Neuronal stem cell (in vitro differentiated cells): ENCODE data around the gene OXCT1.

ENCODE experiments used
- DNase-seq: peaks from one replicate; pipeline ENCODE4 v3.0.0-alpha.2; 2013; ENCODE audit warnings: low spot score
- H2AFZ ChIP-seq: one replicate; pipeline ENCODE4 v1.6.1; 2013; ENCODE audit warnings: mild to moderate bottlenecking, low read length, inconsistent platforms
- H2AK5ac ChIP-seq: 2 replicates; pipeline ENCODE4 v1.6.1; 2013; ENCODE audit warnings: low read depth, mild to moderate bottlenecking, inconsistent platforms, low read length, moderate library complexity, mixed read lengths
- H2BK120ac ChIP-seq: 2 replicates; pipeline ENCODE4 v1.6.1; 2013; ENCODE audit warnings: low read depth, mild to moderate bottlenecking, inconsistent platforms, low read length, moderate library complexity, mixed read lengths
- H2BK12ac ChIP-seq: one replicate; pipeline ENCODE4 v1.6.1; 2013; ENCODE audit warnings: low read length, inconsistent platforms
- H2BK15ac ChIP-seq: 2 replicates; pipeline ENCODE4 v1.6.1; 2013; ENCODE audit warnings: mild to moderate bottlenecking, low read length, inconsistent platforms, mixed read lengths
- H2BK5ac ChIP-seq: one replicate; pipeline ENCODE4 v1.6.1; 2013; ENCODE audit warnings: inconsistent platforms, mild to moderate bottlenecking, low read length, moderate library complexity
- H3K14ac ChIP-seq: one replicate; pipeline ENCODE4 v1.6.1; 2013; ENCODE audit warnings: low read length, inconsistent platforms
- H3K18ac ChIP-seq: 2 replicates; pipeline ENCODE4 v1.6.1; 2013; ENCODE audit warnings: low read length, inconsistent platforms
- H3K23ac ChIP-seq: 2 replicates; pipeline ENCODE4 v1.6.1; 2013; ENCODE audit warnings: low read depth, mild to moderate bottlenecking, mixed read lengths, low read length, inconsistent platforms; ENCODE audit not compliant: poor library complexity
- H3K27ac ChIP-seq: replicated peaks from 3 replicates; pipeline ENCODE4 v1.5.1; 2013; ENCODE audit warnings: low read length, inconsistent platforms
- H3K27me3 ChIP-seq, 3 experiments: 2 replicates each; pipeline ENCODE4 v1.6.1; 2013; ENCODE audit warnings: low read length in 3 of 3, mild to moderate bottlenecking in 2 of 3, inconsistent platforms in 1 of 3, low read depth in 1 of 3, mixed read lengths in 1 of 3, moderate library complexity in 1 of 3; ENCODE audit not compliant: control insufficient read depth in 3 of 3, insufficient read depth in 3 of 3
- H3K36me3 ChIP-seq, 2 donors: replicated peaks in 1 of 2; 2 replicates each; pipeline ENCODE4 v1.6.1; 2013; ENCODE audit warnings: low read length in 2 of 2; ENCODE audit not compliant: control insufficient read depth in 2 of 2, insufficient read depth in 2 of 2
- H3K4ac ChIP-seq: 2 replicates; pipeline ENCODE4 v1.6.1; 2013; ENCODE audit warnings: inconsistent platforms, mild to moderate bottlenecking, low read length, moderate library complexity
- H3K4me1 ChIP-seq, 2 donors: 1 replicate in 1 of 2; 2 replicates in 1 of 2; pipeline ENCODE4 v1.6.1; 2013; ENCODE audit warnings: low read length in 2 of 2, low read depth in 1 of 2; ENCODE audit not compliant: control insufficient read depth in 2 of 2, insufficient read depth in 1 of 2
- H3K4me2 ChIP-seq: one replicate; pipeline ENCODE4 v1.6.1; 2013; ENCODE audit warnings: mild to moderate bottlenecking, low read length, inconsistent platforms; ENCODE audit not compliant: insufficient read depth, poor library complexity, severe bottlenecking
- H3K4me3 ChIP-seq, 2 donors: 2 replicates each; pipeline ENCODE4 v1.5.1; 2013; ENCODE audit warnings: low read length in 2 of 2, mild to moderate bottlenecking in 2 of 2, inconsistent platforms in 1 of 2, moderate library complexity in 1 of 2
- H3K79me1 ChIP-seq: one replicate; pipeline ENCODE4 v1.6.1; 2013; ENCODE audit warnings: low read depth, mild to moderate bottlenecking, inconsistent platforms, low read length, moderate library complexity
- H3K9ac ChIP-seq: one replicate; pipeline ENCODE4 v1.6.1; 2013; ENCODE audit warnings: mild to moderate bottlenecking, low read depth, low read length, inconsistent platforms; ENCODE audit not compliant: poor library complexity
- H3K9me3 ChIP-seq, 2 donors: replicated peaks in 1 of 2; 2 replicates each; pipeline versions ENCODE3 to v1.6.1; 2013; ENCODE audit warnings: low read length in 2 of 2, mild to moderate bottlenecking in 2 of 2, inconsistent platforms in 1 of 2, low read depth in 1 of 2, mixed read lengths in 1 of 2, moderate library complexity in 1 of 2; ENCODE audit not compliant: control insufficient read depth in 2 of 2, insufficient read depth in 1 of 2
- H4K8ac ChIP-seq: one replicate; pipeline ENCODE4 v1.6.1; 2013; ENCODE audit warnings: low read depth, mild to moderate bottlenecking, inconsistent platforms, low read length, moderate library complexity
- H4K91ac ChIP-seq: one replicate; pipeline ENCODE4 v1.6.1; 2013; ENCODE audit warnings: low read length, low read depth, mild to moderate bottlenecking, inconsistent platforms; ENCODE audit not compliant: poor library complexity
- WGBS, 2 donors: extraction: QIAGEN DNeasy Blood & Tissue Kit; methylation state at CpG; one replicate each; pipeline ENCODE4 v1.1.7; 2013; ENCODE audit warnings: missing lambda C conversion rate in 2 of 2, mixed read lengths in 1 of 2; ENCODE audit not compliant: insufficient read length in 2 of 2, insufficient replicate concordance in 1 of 2; ENCODE audit errors: extremely low coverage in 2 of 2; 5-methylcytosine and 5-hydroxymethylcytosine counted together

Gene OXCT1

DNA sequence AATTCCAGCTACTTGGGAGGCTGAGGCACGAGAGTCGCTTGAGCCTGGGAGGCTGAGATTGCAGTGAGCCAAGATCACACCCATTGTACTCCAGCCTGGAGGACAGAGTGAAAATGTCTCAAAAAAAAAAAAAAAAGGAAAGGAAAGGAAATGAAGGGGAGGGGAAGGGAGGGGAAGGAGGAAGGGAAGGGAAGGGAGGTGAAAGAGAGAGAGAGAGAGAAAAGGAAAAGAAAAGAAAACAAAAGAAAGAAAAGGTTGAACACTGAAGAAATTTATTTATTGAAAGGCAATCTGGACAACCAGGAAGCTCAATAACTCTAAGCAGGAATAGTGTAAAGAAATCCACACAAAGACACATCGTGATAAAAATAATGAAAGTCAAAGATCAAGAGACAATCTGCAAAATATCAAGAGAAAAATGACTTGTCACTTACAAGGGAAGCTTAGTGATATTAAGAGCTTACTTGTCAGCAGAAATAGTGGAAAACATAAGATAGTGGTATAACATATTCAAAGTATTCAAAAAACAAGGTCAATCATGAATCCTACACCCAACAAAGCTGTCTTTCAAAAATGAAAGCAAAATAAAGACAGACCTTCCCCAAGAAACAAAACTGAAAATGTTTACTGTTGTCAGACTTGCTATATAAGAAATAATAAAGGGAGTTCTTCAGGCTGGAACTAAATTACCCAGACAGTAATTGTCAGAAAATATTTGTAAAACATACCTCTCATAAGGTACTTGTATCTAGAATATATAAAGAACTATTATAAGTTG, 23.0 kb upstream of the OXCT1 start:
- no peak overlapping the region for H3K27ac ChIP-seq
- H3K23ac ChIP-seq: no peak overlapping the region
- no CpG with 5 or more reads among the region's 3 CpGs for WGBS, 2 donors

DNA sequence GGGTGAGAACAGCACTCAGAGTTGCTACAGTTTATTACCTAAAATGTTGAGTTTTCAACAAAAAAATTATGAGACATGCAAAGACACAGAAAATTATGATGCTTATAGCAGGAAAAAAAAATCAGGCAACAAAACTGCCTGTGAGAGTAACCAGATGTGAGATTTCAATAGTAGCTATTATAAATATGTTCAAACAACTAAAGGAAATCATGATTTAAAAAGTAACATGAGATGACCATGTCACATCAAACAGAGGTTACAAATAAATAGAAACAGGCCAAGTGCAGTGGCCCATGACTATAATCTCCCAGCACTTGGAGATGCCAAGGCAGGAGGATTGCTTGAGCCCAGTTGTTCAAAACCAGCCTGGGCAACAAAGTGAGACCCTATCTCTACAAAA, 21.8 kb upstream of the OXCT1 start:
- H3K4me2 ChIP-seq: no peak overlapping the region
- H2BK120ac ChIP-seq: no peak overlapping the region
- no peaks in the 10 kb centered on the region for H3K4me1 ChIP-seq
- H3K36me3 ChIP-seq: no peaks in the 10 kb centered on the region
- no peaks in the 10 kb centered on the region for H3K79me1 ChIP-seq
- H4K91ac ChIP-seq: no peak overlapping the region
- no peak for DNase-seq
- no peak overlapping the region for H3K27ac ChIP-seq
- no peak overlapping the region for H4K8ac ChIP-seq
- H3K9me3 ChIP-seq: peaks cover 0 to 2% of the 10 kb centered on the region in 2 donors
- H3K14ac ChIP-seq: no peak overlapping the region
- H2AK5ac ChIP-seq: no peak overlapping the region
- H2AFZ ChIP-seq: no peak overlapping the region
- H3K23ac ChIP-seq: no peak overlapping the region
- no peak overlapping the region for H3K4me3 ChIP-seq
- no peak overlapping the region for H2BK15ac ChIP-seq
- H3K9ac ChIP-seq: no peak overlapping the region
- no peak overlapping the region for H2BK5ac ChIP-seq
- H3K27me3 ChIP-seq: peaks cover 0 to 16% (median 0%) of the 10 kb centered on the region in 3 experiments
- H2BK12ac ChIP-seq: no peak overlapping the region
- no peak overlapping the region for H3K4ac ChIP-seq
- no peak overlapping the region for H3K18ac ChIP-seq

More for the DNA sequence above, 23.0 kb upstream of the OXCT1 start:
- Histone ChIP-seq H3K14ac (no peak overlapping the region), H2BK5ac (no peak overlapping the region), H3K9me3 (no peaks in the 10 kb centered on the region), H3K18ac (no peak overlapping the region), H2BK120ac (no peak overlapping the region), H2AFZ (no peak overlapping the region), H3K9ac (no peak overlapping the region), H3K4ac (no peak overlapping the region), H2BK12ac (no peak overlapping the region), H3K79me1 (no peaks in the 10 kb centered on the region), H4K91ac (no peak overlapping the region), H4K8ac (no peak overlapping the region), H3K27me3 (peaks cover 0 to 10% (median 0%) of the 10 kb centered on the region in 3 experiments), H2AK5ac (no peak overlapping the region), H3K4me1 (no peaks in the 10 kb centered on the region), H2BK15ac (no peak overlapping the region), H3K4me2 (no peak overlapping the region), H3K4me3 (no peak overlapping the region), H3K36me3 (no peaks in the 10 kb centered on the region)
- no peak for DNase-seq

- no CpG with 5 or more reads among the region's 2 CpGs for WGBS, 2 donors
Measured at GRCh38 chr5:41891066-41891707, 21.0 kb upstream of the OXCT1 start.

GRCh38 chr5:41885286-41885685, 15.1 kb upstream of the OXCT1 start:
- Histone ChIP-seq H2BK12ac (no peak overlapping the region), H3K4me1 (no peaks in the 10 kb centered on the region), H3K4me3 (no peak overlapping the region), H2AFZ (no peak overlapping the region), H3K18ac (no peak overlapping the region), H2BK120ac (no peak overlapping the region), H3K9me3 (peaks cover 2 to 5% of the 10 kb centered on the region in 2 donors), H3K79me1 (no peaks in the 10 kb centered on the region), H3K27me3 (peaks cover 0 to 5% (median 0%) of the 10 kb centered on the region in 3 experiments), H2BK5ac (no peak overlapping the region), H2BK15ac (no peak overlapping the region), H3K4ac (no peak overlapping the region), H2AK5ac (no peak overlapping the region), H3K14ac (no peak overlapping the region), H3K36me3 (no peaks in the 10 kb centered on the region), H3K9ac (no peak overlapping the region), H4K8ac (no peak overlapping the region), H4K91ac (no peak overlapping the region), H3K27ac (no peak overlapping the region), H3K4me2 (no peak overlapping the region), H3K23ac (no peak overlapping the region)
- no peak for DNase-seq

More at GRCh38 chr5:41891066-41891707, 21.0 kb upstream of the OXCT1 start:
- no peak overlapping the region for H3K14ac ChIP-seq
- H2BK15ac ChIP-seq: no peak overlapping the region
- no peaks in the 10 kb centered on the region for H3K36me3 ChIP-seq
- H2BK12ac ChIP-seq: no peak overlapping the region
- peak overlapping the region; percentile 3 for H2AFZ ChIP-seq
- no peak overlapping the region for H2BK120ac ChIP-seq
- H3K9ac ChIP-seq: no peak overlapping the region
- no peak overlapping the region for H4K91ac ChIP-seq
- H2AK5ac ChIP-seq: no peak overlapping the region
- H3K18ac ChIP-seq: no peak overlapping the region
- H3K9me3 ChIP-seq: peaks cover under 1 to 2% of the 10 kb centered on the region in 2 donors
- no peak overlapping the region for H3K23ac ChIP-seq
- no peaks in the 10 kb centered on the region for H3K79me1 ChIP-seq
- no peak overlapping the region for H3K27ac ChIP-seq
- H3K4ac ChIP-seq: no peak overlapping the region
- no peak overlapping the region for H3K4me2 ChIP-seq
- no peak overlapping the region for H2BK5ac ChIP-seq
- no peak overlapping the region for H4K8ac ChIP-seq
- H3K4me1 ChIP-seq: no peaks in the 10 kb centered on the region
- H3K4me3 ChIP-seq: no peak overlapping the region
- no peak for DNase-seq
- H3K27me3 ChIP-seq: peaks cover 0 to 11% (median 0%) of the 10 kb centered on the region in 3 experiments
